GM18868 (cell line): ENCODE results near the gene PPIH.
A peak's percentile ranks its signal among the peaks of the same experiment; 100 is the strongest.
"Not testable (repeated sequence)": the region's sequence is repeated elsewhere in the genome, so short reads cannot be mapped to it uniquely, and the experiment has no call there.

Experiments used
- ATAC-seq: cut with Tn5 transposase; IDR thresholded peaks from one replicate; pipeline ENCODE4 v1.9.1; 2021; ENCODE audit warnings: mild to moderate bottlenecking, moderate library complexity; ENCODE audit not compliant: unreplicated experiment

The PPIH gene

DNA sequence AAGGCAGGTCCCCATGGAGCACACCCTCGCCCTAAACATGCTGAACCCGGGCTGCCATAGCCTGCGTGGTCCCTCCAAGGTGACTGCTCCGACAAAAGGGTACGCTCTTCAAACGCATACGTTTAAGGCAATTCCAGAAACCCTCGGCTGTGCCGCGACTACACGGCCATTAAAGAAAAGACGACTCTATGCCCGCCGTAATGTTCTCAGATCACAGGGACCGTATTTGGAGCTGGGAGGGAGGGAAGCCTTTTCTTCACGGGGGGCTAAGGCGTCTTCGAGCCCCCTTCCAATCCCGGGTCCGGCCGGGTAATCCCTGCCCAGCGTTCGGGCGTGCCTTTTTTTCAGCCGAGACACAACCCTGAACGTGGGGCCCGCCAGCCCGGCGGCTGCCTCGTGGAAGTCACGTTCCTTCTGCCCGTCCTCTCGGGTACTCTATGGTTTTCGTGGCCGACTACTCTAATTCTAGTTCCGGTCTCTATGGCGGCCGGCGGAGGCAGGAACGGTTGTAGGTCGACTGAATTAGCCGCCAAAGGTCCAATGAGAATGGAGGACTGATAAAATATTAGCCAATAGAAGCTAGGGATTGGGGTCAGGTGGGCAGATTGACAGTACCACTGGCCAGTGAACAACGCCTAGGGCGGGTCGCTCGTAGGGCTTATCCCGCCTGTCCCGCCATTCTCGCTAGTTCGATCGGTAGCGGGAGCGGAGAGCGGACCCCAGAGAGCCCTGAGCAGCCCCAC, 23.7 kb downstream of the PPIH start, which contains the start of gene YBX1:
TSS of gene YBX1 (plus strand) at position 678 of the 743 bp plus-strand sequence. CDS start 148 bp downstream, outside the sequence.
- peak; percentile 89 for ATAC-seq

DNA sequence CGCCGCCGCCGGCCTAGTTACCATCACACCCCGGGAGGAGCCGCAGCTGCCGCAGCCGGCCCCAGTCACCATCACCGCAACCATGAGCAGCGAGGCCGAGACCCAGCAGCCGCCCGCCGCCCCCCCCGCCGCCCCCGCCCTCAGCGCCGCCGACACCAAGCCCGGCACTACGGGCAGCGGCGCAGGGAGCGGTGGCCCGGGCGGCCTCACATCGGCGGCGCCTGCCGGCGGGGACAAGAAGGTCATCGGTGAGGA, 24.2 kb downstream of the PPIH start:
- peak; percentile 6 for ATAC-seq

DNA sequence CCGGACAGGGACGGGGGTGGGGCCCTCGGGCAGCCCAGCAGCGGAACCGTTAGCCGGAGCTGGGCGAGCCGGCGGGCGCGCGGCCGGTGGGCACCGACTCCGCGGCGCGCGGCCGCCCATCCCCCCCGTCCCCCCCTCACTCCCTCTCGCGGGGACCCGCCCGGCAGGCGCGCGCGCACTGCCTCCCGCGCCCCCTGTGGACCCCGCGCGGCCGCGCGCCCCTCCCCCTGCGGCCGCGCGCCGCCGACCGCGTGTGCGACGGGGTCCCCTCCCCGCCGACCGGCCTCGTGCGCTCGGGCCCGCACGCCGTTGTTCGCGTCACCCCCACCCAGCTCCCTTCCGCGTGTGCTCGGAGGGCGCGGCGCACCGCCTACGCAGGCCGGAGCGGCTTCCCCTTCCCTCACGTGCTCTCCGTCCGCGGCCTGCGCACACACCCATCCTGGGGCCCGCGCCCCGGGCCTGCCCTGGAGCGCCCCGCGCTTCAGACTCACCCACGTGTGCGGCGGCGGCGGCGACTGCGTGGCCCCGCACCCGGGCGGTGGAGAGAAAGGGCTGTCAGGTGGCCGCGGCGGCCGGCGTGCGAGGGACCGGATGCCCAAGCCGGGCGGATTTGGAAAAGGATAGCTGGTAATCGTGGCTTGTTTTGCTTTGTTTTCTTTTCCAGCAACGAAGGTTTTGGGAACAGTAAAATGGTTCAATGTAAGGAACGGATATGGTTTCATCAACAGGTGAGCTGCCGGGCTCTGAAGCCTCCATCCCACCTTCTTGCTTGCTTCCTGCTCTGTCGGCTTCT, 24.7 kb downstream of the PPIH start:
- ATAC-seq, result peak; percentile 50

DNA sequence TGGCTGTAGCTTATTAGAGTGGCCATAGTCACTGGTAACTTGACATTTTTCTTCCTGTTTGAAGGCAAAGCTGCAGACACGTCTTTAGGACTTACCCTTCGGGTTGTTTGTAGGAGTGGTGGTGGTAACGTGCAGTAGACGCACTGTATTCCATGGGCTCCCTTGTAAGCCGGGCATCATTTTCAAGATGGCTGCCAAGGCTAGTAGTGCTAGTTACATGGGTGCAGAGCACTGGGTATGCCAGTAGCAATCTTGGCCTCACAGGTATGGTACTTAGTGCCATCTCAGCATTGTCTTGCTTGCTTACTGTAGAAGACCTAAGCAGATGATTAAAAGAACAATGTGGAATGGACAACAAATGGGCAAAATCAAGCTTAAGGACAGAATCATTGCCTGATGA, 25.9 kb downstream of the PPIH start:
- no peak for ATAC-seq

DNA sequence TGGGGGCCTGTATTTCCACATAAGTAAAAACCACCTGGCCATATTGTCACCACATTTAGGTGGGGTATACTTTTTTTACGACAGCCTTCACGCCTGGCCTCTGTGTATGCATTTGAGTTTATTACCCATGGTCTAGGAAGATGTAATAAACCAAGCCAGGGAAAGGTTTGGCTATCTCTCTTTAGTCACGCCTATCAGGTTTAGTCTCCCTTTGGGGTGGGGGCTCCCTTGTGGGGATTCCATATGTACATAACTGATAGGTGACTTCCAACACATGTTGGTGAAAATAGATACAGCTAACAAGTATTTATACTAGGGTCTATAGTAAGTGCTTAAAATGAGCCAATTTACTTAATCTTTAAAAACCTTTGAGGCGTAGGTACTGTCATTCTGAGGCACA, 28.2 kb downstream of the PPIH start:
- ATAC-seq, result no peak

DNA sequence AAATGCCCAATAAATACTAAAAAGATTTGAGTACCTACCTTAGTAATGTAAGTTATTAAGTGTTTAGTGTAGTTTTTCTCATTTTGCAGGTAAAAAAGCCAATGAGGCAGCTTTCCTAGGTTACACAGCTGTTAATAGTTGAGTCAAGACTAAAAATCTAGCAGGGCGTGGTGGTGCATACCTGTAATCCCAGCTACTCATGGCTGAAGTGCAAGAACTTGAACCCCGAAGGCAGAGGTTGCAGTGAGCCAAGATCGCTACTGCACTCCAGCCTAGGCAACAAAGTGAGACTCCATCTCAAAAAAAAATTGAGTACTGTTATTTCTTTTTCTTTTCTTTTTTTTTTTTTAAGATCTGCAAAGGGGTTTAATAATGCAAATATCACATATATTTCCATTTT, 31.7 kb downstream of the PPIH start:
- ATAC-seq, result no peak

DNA sequence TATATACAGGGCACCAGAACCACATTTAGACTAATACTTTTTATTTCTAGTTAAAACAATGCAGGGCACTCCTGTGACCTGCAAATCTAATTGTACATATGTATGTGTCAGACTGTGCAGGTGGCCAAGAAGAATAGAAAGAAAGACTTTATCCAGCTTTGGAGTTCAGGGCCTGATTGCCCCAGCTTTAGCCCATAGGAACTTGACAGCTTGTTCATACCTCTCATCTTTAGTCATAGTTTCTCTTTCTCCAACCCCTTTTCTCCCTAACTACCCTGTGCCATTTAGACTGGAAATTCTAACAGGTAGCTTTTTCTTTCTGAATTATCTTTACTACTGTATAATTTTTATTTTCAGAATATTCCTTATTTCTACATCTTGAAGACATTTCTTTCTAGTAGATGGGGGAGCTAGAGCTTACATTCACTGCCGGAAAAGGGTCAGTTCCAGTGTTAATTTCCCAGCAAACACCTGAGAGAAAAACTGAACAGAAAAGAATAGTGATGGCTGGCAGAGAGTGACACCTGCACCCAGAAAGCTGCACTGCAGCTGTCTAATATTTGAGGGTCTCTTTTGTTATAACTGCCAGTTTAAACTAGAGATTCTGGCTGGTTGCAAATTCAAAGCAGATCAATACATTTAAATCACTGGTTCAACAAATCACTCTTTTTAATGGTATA, 32.4 kb downstream of the PPIH start:
- ATAC-seq, result no peak

DNA sequence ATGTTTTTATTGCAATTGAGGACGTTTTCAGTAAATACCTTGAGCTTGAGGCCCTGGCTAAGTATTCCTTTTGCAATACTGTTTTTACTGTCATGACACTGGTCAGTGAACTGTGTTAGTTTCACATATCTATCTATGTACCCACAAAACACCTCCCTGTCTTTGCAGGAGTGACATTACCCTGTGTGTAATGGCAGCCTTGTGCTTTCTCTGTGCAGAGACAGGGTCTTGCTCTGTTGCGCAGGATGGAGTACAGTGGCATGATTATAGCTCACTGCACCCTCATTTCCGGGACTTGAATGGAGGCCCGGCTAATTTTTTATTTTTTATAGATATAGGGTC, 32.9 kb downstream of the PPIH start:
- no peak for ATAC-seq

DNA sequence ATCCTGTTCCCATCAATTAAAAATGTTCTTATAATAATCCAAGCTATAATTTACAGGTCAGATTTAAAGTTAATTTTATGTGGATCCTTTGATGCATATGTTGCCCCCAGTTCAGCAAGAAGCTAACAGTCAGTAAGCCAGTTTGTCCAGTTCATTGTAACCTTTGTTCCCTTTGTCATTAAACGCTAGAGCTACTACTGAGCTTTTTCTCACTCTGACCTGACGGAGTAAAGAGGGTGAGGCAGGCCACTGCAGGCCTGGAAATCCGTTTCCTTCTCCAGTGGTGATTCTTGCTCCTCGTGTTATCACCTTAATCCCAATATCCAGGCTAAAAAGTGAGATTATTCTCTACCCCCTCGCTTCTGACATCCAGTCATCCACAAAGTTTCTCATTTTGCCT, 34.2 kb downstream of the PPIH start:
- ATAC-seq, result no peak

DNA sequence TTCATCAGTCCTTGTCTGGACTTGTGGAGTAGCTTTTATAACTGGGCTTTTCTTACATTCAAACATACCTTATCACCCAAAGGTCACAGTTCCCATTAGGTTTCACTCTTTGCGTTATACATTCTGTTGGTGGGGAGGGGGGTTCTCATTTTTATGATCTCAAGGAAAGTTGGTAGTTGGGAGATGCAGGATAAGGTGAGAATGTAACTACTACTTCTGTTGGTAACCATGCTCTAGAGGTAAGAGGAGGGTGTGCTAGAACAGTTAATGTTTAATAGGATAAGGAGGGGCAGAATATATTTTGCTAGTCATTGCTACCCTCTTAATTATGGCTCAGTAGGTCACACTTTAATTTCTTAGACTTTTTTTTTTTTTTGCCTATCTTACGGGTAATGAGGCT, 34.7 kb downstream of the PPIH start:
- ATAC-seq, result no peak

DNA sequence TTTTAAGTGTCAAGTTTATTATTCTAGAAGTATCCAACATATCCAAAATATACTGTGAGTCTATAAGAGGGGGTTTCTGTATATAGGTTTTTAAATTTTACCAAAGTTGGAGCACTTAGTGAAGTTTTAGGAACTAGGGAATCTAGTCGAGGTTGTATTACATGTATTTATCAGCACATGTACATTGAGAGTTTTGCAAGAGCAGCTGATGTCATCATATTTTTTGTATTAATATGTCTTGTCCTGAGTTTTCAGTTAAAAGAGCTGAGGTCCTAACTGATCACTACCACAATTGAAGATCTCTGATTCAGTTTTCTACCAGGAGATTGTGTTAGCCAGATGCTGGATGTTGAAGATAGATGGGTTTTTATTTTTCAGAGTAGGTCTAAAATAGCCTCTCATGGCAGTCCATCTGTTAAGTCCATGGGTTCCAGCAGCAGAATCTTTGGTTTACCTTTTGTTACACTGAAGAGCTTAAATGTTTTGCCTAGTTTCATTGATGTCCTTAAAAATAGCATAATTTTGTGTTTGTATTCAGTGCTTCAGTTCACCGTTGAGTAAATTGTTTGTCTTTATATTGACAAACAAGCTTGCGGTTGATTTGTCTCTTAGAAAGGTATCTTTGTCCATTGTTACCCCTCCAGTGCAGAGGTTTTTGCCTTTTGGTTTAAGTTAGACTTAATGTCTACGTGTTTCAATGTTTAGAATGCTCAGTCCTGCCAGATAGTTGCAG, 40.0 kb downstream of the PPIH start:
- no peak for ATAC-seq

DNA sequence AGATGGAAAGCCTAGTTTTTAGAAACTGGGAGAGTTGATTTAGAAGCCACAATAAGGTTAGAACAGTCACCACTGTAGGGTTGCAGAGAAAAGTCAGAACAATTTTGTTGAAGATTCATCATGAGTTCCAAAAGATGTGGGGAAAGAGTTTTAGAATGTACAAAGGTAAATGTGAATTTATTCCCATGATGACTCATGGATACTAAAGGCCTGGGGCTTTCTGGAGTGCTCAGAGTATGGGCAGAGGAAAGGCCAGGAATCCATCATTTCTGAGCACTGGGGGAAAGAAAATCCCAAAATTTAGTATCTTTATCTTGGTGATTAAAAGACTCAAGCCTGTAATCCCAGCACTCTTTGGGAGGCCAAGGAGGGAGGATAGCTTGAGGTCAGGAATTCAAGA, 41.8 kb downstream of the PPIH start:
- no peak for ATAC-seq

DNA sequence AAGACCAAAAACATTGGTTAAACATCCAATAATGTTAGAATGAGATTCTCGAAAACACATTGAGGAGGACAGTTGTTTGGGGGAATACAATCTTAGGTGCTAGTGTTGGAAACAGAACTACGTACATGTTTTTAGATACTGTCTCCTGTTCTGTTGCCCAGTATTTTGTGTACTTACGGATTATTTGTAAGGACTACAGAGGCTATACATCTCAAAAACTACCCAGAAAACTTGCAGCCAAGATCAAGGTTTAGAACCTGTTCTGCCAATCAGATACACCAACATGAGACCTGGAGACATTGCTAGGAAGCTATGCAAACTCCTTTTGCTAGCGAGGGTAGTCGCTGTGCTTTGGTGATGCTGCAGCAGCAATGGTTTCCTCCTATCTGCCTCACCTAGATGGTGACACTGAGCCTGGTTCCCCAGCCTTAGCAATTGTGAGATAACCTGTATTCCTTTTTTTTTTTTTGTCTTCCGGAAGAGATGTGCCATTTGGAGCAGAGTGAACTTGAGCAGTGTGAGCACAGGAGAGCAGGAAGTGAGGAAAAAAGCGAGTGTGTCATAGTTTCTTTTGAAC, 45.8 kb downstream of the PPIH start:
- no peak for ATAC-seq

DNA sequence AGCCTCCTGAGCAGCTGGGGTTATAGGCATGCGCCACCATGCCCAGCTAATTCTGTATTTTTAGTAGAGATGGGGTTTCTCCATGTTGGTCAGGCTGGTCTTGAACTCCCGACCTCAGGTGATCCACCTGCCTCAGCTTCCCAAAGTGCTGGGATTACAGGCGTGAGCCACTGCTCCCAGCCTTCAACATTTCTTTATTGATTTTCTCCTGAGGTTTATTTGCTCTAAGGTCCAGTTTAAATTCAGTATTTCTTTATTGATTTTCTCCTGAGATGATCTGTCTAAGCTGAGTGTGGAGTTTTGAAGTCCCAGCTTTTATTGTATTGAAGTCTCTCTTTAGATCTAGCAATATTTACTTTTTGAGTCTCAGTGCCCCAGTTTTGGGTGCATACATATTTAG, 54.6 kb downstream of the PPIH start:
- ATAC-seq, result not testable (repeated sequence)

DNA sequence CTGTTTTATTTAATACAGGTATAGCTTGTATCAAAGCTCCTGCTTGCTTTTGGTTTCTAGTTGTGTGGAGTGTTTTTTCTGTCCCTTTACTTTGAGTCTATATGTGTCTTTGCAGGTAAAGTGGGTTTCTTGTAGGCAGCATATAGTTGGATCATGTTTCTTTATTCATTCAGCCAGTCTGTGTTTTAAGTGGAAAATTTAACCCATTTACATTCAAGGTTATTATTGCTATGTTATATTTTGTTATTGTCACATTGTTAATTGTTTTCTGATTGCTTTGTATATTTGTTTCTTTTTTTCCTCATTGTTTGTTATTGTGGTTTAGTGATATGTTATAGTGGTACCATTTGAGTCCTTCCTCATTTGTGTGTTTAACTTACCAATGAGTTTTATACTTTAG, 55.1 kb downstream of the PPIH start:
- no peak for ATAC-seq

DNA sequence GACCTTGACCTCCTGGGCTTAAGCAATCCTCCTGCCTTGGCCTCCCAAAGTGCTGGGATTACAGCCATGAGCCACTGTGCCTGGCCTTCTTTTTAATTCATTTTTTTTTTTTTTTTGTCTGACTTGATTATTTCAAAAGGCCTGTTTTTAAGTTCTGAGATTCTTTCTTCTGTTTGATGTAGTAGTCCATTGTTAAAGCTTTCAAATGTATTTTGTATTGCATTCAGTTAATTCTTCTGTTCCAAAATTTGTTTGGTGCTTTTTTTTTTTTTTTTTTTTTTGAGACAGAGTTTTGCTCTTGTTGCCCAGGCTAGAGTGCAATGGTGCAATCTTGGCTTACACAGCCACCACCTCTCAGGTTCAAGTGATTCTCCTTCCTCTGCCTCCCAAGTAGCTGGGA, 56.2 kb downstream of the PPIH start:
- ATAC-seq, result not testable (repeated sequence)

DNA sequence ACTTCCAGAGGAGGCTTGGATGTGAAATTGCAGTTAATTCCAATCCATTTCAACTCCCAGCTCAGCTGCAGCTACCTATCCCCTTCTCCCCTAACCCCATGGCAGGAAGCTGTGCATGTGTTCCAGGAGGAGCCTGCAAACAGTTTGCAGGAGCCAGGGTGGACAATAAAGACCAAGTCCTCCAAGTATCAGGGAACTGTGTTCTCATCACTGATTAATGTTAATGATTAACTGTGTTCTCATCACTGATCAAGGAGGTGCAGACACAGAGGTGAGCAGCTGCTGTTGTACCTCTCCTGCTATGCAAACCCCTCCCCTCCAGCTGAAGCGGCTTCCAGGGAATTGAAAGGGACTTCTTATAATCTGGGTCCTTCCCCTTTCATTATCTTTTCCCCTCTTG, 62.6 kb downstream of the PPIH start:
- no peak for ATAC-seq

DNA sequence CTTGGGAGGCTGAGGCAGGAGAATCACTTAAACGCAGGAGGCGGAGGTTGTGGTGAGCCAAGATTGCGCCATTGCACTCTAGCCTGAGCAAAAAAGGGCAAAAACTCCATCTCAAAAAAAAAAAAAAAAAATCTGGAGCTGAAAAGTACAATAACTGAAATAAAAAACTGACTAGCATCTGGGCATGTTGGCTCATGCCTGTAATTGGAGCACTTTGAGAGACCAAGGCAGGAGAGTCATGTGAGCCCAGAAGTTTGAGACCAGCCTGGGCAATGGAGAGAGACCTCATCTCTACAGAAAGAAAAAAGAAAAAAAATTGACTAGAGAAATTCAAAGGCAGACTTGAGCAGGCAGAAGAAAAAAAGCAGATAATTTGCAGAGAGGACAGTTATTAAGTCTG, 63.7 kb downstream of the PPIH start:
- ATAC-seq, result no peak

DNA sequence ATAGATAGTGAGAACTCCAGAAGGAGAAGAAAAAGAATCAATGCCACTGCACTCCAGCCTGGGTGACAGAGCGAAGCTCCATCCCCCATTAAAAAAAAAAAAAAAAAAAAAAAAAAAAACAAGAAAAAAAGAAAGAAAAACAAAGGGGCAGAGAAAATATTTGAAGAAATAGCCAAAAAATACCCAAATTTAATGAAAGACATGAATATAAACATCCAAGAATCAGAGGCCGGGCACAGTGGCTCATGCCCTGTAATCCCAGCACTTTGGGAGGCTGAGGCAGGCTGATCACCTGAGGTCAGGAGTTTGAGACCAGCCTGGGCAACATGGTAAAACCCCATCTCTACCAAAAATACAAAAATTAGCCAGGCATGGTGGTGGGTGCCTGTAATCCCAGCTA, 64.2 kb downstream of the PPIH start:
- not testable (repeated sequence) for ATAC-seq

DNA sequence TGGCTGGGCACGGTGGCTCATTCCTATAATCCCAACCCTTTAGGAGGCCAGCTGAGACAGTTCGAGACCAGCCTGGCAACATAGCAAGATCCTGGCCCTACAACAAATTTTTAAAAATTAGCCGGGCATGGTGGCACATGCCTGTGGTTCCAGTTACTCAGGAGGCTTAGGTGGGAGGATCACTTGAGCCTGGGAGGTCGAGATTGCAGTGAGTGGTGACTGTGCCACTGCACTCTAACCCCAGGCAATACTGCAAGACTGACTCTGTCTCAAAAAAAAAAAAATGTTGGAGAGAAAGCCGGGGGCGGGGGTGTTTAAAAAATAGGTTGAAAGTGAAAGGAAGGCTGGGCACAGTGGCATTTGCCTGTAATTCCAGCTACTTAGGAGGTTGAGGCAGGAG, 65.3 kb downstream of the PPIH start:
- no peak for ATAC-seq

DNA sequence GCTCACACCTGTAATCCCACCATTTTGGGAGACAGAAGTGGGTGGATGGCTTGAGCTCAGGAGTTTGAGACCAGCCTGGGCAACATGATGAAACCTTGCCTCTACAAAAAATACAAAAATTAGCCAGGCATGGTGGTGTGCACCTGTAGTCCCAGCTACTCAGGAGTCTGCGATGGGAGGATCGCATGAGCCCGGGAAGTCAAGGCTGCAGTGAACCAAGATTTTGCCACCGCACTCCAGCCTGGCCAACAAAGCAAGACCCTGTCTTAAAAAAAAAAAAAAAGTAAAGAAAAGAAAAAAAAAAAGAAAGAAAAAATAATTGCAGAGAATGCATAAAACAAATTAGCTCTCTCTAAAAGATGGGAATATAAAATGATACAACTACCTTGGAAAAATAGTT, 67.6 kb downstream of the PPIH start:
- not testable (repeated sequence) for ATAC-seq
